Left lung (tissue), 10 donors: Measurements from ENCODE around the gene SAT1. TPM values are rescaled to one million over a fixed set of nuclear protein-coding genes. Genes with fewer than 3 reads are reported as not detected.

Experiments
- ATAC-seq: fragments of 200-7000 bp; cut with Tn5 transposase; one replicate; pipeline ENCODE4 v1.9.1; 2020; ENCODE audit warnings: moderate library complexity
- DNase-seq, 4 donors: peaks; one replicate each; pipeline ENCODE4 v3.0.0-alpha.2; 2013 to 2020
- H3K27ac ChIP-seq, 2 donors: fragments of 200-600 bp; sonication (generic) in 1 of 2; one replicate each; pipeline versions ENCODE4 v1.5.0 to v1.8.0; 2020 to 2021
- H3K27me3 ChIP-seq, 2 donors: fragments of 200-600 bp; sonication (generic) in 1 of 2; one replicate each; pipeline versions ENCODE4 v1.5.0 to v1.8.0; 2020 to 2021
- H3K36me3 ChIP-seq, 2 donors: fragments of 200-600 bp; sonication (generic) in 1 of 2; one replicate each; pipeline versions ENCODE4 v1.5.0 to v1.8.0; 2020 to 2021
- H3K4me1 ChIP-seq, 2 donors: fragments of 200-600 bp; one replicate each; pipeline ENCODE4 v1.8.0; 2021
- H3K4me3 ChIP-seq, 2 donors: fragments of 200-600 bp; sonication (generic) in 1 of 2; one replicate each; pipeline versions ENCODE4 v1.5.0 to v1.8.0; 2020 to 2021; ENCODE audit warnings: mild to moderate bottlenecking in 1 of 2
- H3K9me3 ChIP-seq, 2 donors: fragments of 200-600 bp; sonication (generic) in 1 of 2; one replicate each; pipeline versions ENCODE4 v1.5.0 to v1.8.0; 2020 to 2021
- intact Hi-C, 2 donors: fragments of 100-400 bp; cut with DNase I; formaldehyde crosslinking; loops; one replicate each; pipeline versions ENCODE4 v1.11.2 to v1.14.2; 2022
- polyA plus RNA-seq, 6 donors: library from polyadenylated mRNA; unstranded; fragments of 120-200 nt; gene quantifications; one replicate each; pipeline ENCODE4 v1.2.1, GENCODE V29; 2013; ENCODE audit not compliant: insufficient read length in 6 of 6
- total RNA-seq, 2 donors: library from RNA; stranded (reverse); fragmentation: NEBNext Ultra II Directional; extraction: Animal tissue kit (Norgen Biotek cat#: 25700); gene quantifications; one replicate each; pipeline ENCODE4 v1.2.1, GENCODE V29; 2021
- TF ChIP-seq, protein P1 (sequence below), 2 donors: fragments of 200-600 bp; sonication (generic) in 1 of 2; IDR thresholded peaks; one replicate each; pipeline versions ENCODE4 v1.5.0 to v1.8.0; 2021; ENCODE audit warnings: antibody characterized with exemption in 2 of 2
- donor health status: DM: no; HTN: yes; CAD: no.
- donor health status: DM: no; HTN: no; CAD: no.

SAT1 gene
- total and polyA plus RNA-seq, 8 donors: 266 to 970 (median 391) TPM

DNA sequence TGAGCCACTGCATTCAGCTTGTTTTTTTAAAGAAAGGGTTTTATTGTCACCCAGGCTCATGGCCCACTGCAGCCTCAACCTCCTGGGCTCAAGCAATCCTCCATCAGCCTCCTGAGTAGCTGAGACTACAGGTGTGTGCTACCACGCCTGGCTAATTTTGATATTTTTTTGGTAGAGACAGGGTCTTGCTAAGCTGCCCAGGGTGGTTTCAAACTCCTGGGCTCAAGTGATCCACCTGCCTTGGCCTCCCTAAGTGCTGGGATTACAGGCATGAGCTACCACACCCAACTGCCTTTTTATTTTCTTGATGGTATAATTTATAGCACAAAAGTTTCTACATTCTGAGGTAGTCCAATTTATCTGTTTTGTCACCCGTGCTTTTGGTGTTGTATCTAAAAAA lies 38.9 kb downstream of the SAT1 start:
- intact Hi-C loops: no loop called here
- no peaks in the 10 kb centered on the region for H3K27me3 ChIP-seq
- no peaks in the 10 kb centered on the region for H3K9me3 ChIP-seq
- H3K4me1 ChIP-seq: no peaks in the 10 kb centered on the region
- TF ChIP-seq, protein P1, sequence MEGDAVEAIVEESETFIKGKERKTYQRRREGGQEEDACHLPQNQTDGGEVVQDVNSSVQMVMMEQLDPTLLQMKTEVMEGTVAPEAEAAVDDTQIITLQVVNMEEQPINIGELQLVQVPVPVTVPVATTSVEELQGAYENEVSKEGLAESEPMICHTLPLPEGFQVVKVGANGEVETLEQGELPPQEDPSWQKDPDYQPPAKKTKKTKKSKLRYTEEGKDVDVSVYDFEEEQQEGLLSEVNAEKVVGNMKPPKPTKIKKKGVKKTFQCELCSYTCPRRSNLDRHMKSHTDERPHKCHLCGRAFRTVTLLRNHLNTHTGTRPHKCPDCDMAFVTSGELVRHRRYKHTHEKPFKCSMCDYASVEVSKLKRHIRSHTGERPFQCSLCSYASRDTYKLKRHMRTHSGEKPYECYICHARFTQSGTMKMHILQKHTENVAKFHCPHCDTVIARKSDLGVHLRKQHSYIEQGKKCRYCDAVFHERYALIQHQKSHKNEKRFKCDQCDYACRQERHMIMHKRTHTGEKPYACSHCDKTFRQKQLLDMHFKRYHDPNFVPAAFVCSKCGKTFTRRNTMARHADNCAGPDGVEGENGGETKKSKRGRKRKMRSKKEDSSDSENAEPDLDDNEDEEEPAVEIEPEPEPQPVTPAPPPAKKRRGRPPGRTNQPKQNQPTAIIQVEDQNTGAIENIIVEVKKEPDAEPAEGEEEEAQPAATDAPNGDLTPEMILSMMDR (IDR thresholded peaks at IDR 0.05): no peak
- H3K4me3 ChIP-seq: no peak overlapping the region
- no peaks in the 10 kb centered on the region for H3K36me3 ChIP-seq
- DNase-seq: no peak
- H3K27ac ChIP-seq: no peak overlapping the region
- ATAC-seq: no peak

DNA sequence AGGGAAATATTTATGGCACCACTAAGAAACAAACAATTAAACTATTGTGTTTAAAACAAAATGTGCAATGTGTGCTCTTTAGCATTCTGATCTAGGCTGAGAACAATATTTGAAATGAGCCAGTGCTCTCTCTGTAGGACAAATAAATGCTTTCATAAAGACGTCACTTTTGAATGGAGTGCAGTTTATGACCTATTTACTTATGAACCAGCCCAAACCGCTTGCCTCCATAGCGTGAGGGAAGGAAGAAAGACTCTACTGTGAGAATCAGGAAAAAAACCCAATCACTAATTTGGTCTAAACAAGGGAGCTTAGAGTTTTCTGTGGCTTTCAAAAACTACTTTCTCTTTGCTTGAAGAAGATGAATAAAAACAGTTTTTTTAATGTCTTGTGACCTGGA lies 39.4 kb downstream of the SAT1 start:
- ATAC-seq: peak; percentile 79
- intact Hi-C loops: no loop called here
- Histone ChIP-seq H3K36me3 (no peaks in the 10 kb centered on the region), H3K9me3 (no peaks in the 10 kb centered on the region), H3K4me1 (no peaks in the 10 kb centered on the region), H3K27me3 (no peaks in the 10 kb centered on the region), H3K27ac (no peak overlapping the region), H3K4me3 (no peak overlapping the region)
- peak in 1 of 4 donors; percentile 43 for DNase-seq
- TF ChIP-seq, protein P1 (IDR thresholded peaks at IDR 0.05): no peak

DNA sequence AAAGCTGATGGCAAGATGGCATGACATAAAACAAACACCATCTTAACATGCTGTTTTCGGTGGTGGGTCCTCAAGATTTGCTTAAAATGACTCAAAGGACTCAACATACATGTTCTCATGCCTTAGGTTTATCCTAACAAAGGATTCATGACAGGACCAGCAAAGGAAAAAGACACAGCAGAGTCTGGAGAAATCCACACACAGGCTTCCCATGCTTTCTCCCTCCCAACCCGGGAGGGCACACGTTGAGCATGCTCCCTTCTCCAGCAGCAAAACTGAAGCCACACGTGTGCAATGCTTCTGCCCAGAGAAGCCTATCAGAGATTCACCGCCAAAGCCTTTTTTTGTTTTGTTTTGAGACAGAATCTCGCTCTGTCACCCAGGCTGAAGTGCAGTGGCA lies 39.9 kb downstream of the SAT1 start:
- TF ChIP-seq, protein P1 (IDR thresholded peaks at IDR 0.05): no peak
- H3K4me1 ChIP-seq: no peaks in the 10 kb centered on the region
- no peaks in the 10 kb centered on the region for H3K27me3 ChIP-seq
- ATAC-seq (no peak), DNase-seq (no peak)
- intact Hi-C loops: no loop called here
- no peaks in the 10 kb centered on the region for H3K36me3 ChIP-seq
- H3K4me3 ChIP-seq: no peak overlapping the region
- H3K27ac ChIP-seq: no peak overlapping the region
- no peaks in the 10 kb centered on the region for H3K9me3 ChIP-seq

DNA sequence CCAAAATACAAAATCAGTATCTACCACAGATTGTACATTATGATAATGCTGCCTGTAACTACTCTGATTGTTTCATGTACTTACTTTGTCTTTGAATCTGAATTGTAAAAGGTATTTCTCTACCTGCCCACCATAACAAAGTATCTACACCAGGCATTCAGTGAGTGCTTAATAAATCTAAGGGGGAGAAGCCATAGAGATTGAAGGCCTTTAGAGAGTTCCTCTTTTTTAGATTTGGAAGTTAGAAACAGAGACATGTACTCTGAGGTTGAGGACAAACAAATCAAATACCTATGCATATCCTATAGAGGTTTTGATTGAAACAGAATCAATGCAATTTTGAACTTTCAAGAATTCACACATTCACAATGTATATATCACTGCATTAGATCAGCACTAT lies 42.7 kb downstream of the SAT1 start:
- no peaks in the 10 kb centered on the region for H3K4me1 ChIP-seq
- no peaks in the 10 kb centered on the region for H3K9me3 ChIP-seq
- TF ChIP-seq, protein P1 (IDR thresholded peaks at IDR 0.05): no peak
- H3K27ac ChIP-seq: no peak overlapping the region
- no peaks in the 10 kb centered on the region for H3K36me3 ChIP-seq
- ATAC-seq (no peak), DNase-seq (no peak)
- H3K27me3 ChIP-seq: no peaks in the 10 kb centered on the region
- H3K4me3 ChIP-seq: no peak overlapping the region
- intact Hi-C loops: no loop called here

DNA sequence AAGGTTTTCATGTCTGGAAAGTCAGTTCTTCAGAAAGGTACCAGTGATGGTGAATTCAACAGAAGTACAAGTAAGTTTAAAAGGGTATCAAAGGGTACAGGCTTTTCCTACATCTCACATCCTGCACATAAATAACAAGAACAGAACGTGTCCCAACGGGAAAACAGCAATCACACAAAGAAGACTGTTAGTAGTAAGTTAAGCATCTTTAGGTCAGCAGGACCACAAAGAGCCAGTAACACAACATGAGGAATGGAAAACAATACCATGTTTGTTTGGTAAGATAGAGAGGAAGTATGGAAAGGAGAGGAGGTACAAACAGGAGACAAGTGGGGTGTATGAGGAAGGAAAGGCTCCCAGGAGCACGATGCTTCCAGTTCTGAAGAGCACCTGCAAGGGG lies 43.2 kb downstream of the SAT1 start:
- intact Hi-C loops: no loop called here
- H3K4me3 ChIP-seq: no peak overlapping the region
- no peak for ATAC-seq

More for the DNA sequence above, 43.2 kb downstream of the SAT1 start:
- Histone ChIP-seq H3K27ac (no peak overlapping the region), H3K27me3 (no peaks in the 10 kb centered on the region), H3K4me1 (no peaks in the 10 kb centered on the region), H3K9me3 (no peaks in the 10 kb centered on the region), H3K36me3 (no peaks in the 10 kb centered on the region)
- TF ChIP-seq, protein P1 (IDR thresholded peaks at IDR 0.05): no peak
- no peak for DNase-seq
